ENCODE measurements around the gene ITGA7.
A peak's percentile ranks its signal among the peaks of the same experiment; 100 is the strongest.

Gene ITGA7

GRCh38 chr12:55711786-55712553, 4.3 kb upstream of the ITGA7 start:
- no peak for TF ChIP-seq CTCF (IDR thresholded peaks at IDR 0.05; ENCODE audit: borderline replicate concordance, insufficient read depth, low read depth, low read length)

GRCh38 chr12:55708695-55709233, 1.1 kb upstream of the ITGA7 start:
- H3K4me3 ChIP-seq (ENCODE audit: low read depth, low read length): no peak overlapping the region
- TF ChIP-seq CTCF (IDR thresholded peaks at IDR 0.05; ENCODE audit: borderline replicate concordance, insufficient read depth, low read depth, low read length): no peak

More at GRCh38 chr12:55711786-55712553, 4.3 kb upstream of the ITGA7 start:
- no peak overlapping the region for H3K4me3 ChIP-seq (ENCODE audit: low read depth, low read length)

- no peak for TF ChIP-seq CTCF (IDR thresholded peaks at IDR 0.05; ENCODE audit: borderline replicate concordance, insufficient read depth, low read depth, low read length)
- H3K4me3 ChIP-seq (ENCODE audit: low read depth, low read length): peak overlapping the region; percentile 11
Observed at GRCh38 chr12:55707219-55707671, 459 bp downstream of the ITGA7 start.

- no peak overlapping the region for H3K4me3 ChIP-seq (ENCODE audit: low read depth, low read length)
- no peak for TF ChIP-seq CTCF (IDR thresholded peaks at IDR 0.05; ENCODE audit: borderline replicate concordance, insufficient read depth, low read depth, low read length)
Observed at GRCh38 chr12:55706568-55707218, 1.0 kb downstream of the ITGA7 start.

- H3K4me3 ChIP-seq (ENCODE audit: low read depth, low read length): no peak overlapping the region
- peak; percentile 59; the same call in 1 of the 2 replicates for TF ChIP-seq CTCF (IDR thresholded peaks at IDR 0.05; ENCODE audit: borderline replicate concordance, insufficient read depth, low read depth, low read length)
Observed at GRCh38 chr12:55705782-55706402, 1.8 kb downstream of the ITGA7 start.

- no peak for TF ChIP-seq CTCF (IDR thresholded peaks at IDR 0.05; ENCODE audit: borderline replicate concordance, insufficient read depth, low read depth, low read length)
- H3K4me3 ChIP-seq (ENCODE audit: low read depth, low read length): no peak overlapping the region
Observed at GRCh38 chr12:55704824-55705718, 2.6 kb downstream of the ITGA7 start.

Measured in GM12875 (cell line).